Lung (tissue), 12 donors: ENCODE results near the gene C21orf91. TPM values are rescaled to one million over a fixed set of nuclear protein-coding genes. Genes with fewer than 3 reads are reported as not detected.

Experiments
- ATAC-seq: fragments of 200-7000 bp; cut with Tn5 transposase; one replicate; pipeline ENCODE4 v1.9.1; 2020; ENCODE audit warnings: moderate number of reproducible peaks; ENCODE audit not compliant: insufficient read depth, low FRiP score
- DNase-seq, 3 donors: peaks; one replicate each; pipeline ENCODE4 v3.0.0-alpha.2; 2013 to 2017
- H3K27ac ChIP-seq, 2 donors: one replicate each; pipeline ENCODE4 v1.5.1; 2013; ENCODE audit warnings: mild to moderate bottlenecking in 2 of 2, moderate library complexity in 2 of 2, control low read depth in 1 of 2, inconsistent platforms in 1 of 2, low read depth in 1 of 2, low read length in 1 of 2
- H3K27me3 ChIP-seq, 3 donors: one replicate each; pipeline ENCODE4 v1.5.1; 2013; ENCODE audit warnings: low read length in 2 of 3; ENCODE audit not compliant: control insufficient read depth in 3 of 3, insufficient read depth in 3 of 3
- H3K36me3 ChIP-seq, 4 donors: one replicate each; pipeline ENCODE4 v1.5.1; 2013; ENCODE audit warnings: low read length in 4 of 4, mild to moderate bottlenecking in 1 of 4, moderate library complexity in 1 of 4; ENCODE audit not compliant: control insufficient read depth in 4 of 4, insufficient read depth in 4 of 4
- H3K4me1 ChIP-seq, 5 donors: one replicate each; pipeline ENCODE4 v1.5.1; 2013; ENCODE audit warnings: low read length in 5 of 5, mild to moderate bottlenecking in 2 of 5, moderate library complexity in 1 of 5; ENCODE audit not compliant: control insufficient read depth in 5 of 5, insufficient read depth in 5 of 5
- H3K4me3 ChIP-seq: one replicate; pipeline ENCODE4 v1.5.1; 2013; ENCODE audit warnings: mild to moderate bottlenecking, control low read depth, moderate library complexity
- H3K9ac ChIP-seq, 2 donors: one replicate each; pipeline ENCODE4 v1.5.1; 2013; ENCODE audit warnings: low read length in 2 of 2, control low read depth in 1 of 2; ENCODE audit not compliant: insufficient read depth in 1 of 2
- H3K9me3 ChIP-seq, 4 donors: one replicate each; pipeline ENCODE4 v1.5.1; 2013; ENCODE audit warnings: low read length in 3 of 4, mild to moderate bottlenecking in 1 of 4, moderate library complexity in 1 of 4; ENCODE audit not compliant: control insufficient read depth in 4 of 4, insufficient read depth in 3 of 4
- CTCF ChIP-seq: IDR thresholded peaks from 2 replicates; pipeline ENCODE4 v1.5.1; 2012; ENCODE audit warnings: mild to moderate bottlenecking; ENCODE audit errors: control extremely low read depth, extremely low read depth
- WGBS, 2 donors: extraction: QIAGEN DNeasy Blood & Tissue Kit; methylation state at CpG; one replicate each; pipeline ENCODE4 v1.1.7; 2013; 5-methylcytosine and 5-hydroxymethylcytosine counted together
- polyA plus RNA-seq, 2 donors: library from polyadenylated mRNA; stranded (reverse); fragments of 200-250 nt; gene quantifications; one replicate each; pipeline ENCODE4 v1.2.1, GENCODE V29; 2013
- total RNA-seq, 2 donors: library from RNA; depleted of rRNA in 1 of 2; stranded (reverse); fragments of >200 nt in 1 of 2; gene quantifications; one replicate each; pipeline ENCODE4 v1.2.1, GENCODE V29; 2014 to 2021
- donor health status: control.
- donor health status: control.
- donor health status: Bipolar disorder and iron deficiency.
- donor health status: healthy.
- donor health status: DM: yes; HTN: yes; CAD: no.

C21orf91 gene
- total and polyA plus RNA-seq, 4 donors: 2.8 to 19.0 (median 10.2) TPM

GRCh38 chr21:17848228-17848627 lies 29.1 kb upstream of the C21orf91 start:
- ATAC-seq (peak; percentile 11), DNase-seq (no peak)
- H3K4me1 ChIP-seq: no peaks in the 10 kb centered on the region
- H3K9ac ChIP-seq: no peak overlapping the region
- TF ChIP-seq CTCF: no peak
- no peak overlapping the region for H3K4me3 ChIP-seq
- H3K9me3 ChIP-seq: peaks cover 0 to 6% (median 0%) of the 10 kb centered on the region in 4 donors
- no peaks in the 10 kb centered on the region for H3K27me3 ChIP-seq
- WGBS, 2 donors: 55 to 70% methylated on average over 3 of the region's 3 CpGs
- H3K36me3 ChIP-seq: no peaks in the 10 kb centered on the region
- H3K27ac ChIP-seq: no peak overlapping the region

GRCh38 chr21:17841103-17841502 lies 21.9 kb upstream of the C21orf91 start:
- TF ChIP-seq CTCF: no peak
- Histone ChIP-seq H3K27me3 (no peaks in the 10 kb centered on the region), H3K27ac (no peak overlapping the region), H3K4me3 (no peak overlapping the region), H3K4me1 (no peaks in the 10 kb centered on the region), H3K9me3 (peaks cover 0 to 3% (median 0%) of the 10 kb centered on the region in 4 donors), H3K9ac (no peak overlapping the region), H3K36me3 (no peaks in the 10 kb centered on the region)
- DNase-seq (no peak), ATAC-seq (no peak)

GRCh38 chr21:17834639-17835354 lies 15.6 kb upstream of the C21orf91 start:
- Histone ChIP-seq H3K4me1 (no peaks in the 10 kb centered on the region), H3K36me3 (no peaks in the 10 kb centered on the region), H3K27ac (no peak overlapping the region), H3K9ac (no peak overlapping the region), H3K27me3 (no peaks in the 10 kb centered on the region), H3K4me3 (no peak overlapping the region), H3K9me3 (no peaks in the 10 kb centered on the region)
- ATAC-seq (no peak), DNase-seq (no peak)
- TF ChIP-seq CTCF: no peak
- WGBS, 2 donors: 70 to 73% methylated on average over 4 of the region's 4 CpGs

DNA sequence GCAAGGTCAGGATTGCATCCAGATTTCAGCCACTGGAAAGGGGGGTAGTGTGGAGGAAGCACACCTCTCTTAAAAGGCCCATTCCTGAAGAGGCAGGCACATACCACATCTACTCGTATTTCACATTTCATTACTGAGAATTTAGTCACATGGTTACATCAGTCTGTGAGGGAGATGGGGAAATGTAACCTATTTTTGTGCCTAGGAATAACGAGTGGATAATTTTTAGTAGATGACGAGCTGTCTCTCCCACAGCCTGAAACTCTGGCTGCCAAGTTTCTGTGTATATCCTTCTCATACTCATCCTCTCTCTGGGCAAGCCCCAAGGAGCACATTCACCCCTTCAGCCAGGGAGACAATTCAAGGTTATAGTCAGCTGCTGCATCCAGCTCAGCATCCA lies 10.3 kb upstream of the C21orf91 start:
- no peak for ATAC-seq
- 74 to 87% methylated on average over 3 of the region's 3 CpGs for WGBS, 2 donors
- Histone ChIP-seq H3K27me3 (no peaks in the 10 kb centered on the region), H3K27ac (no peak overlapping the region), H3K9ac (no peak overlapping the region), H3K4me1 (no peaks in the 10 kb centered on the region), H3K36me3 (no peaks in the 10 kb centered on the region), H3K9me3 (no peaks in the 10 kb centered on the region), H3K4me3 (no peak overlapping the region)
- TF ChIP-seq CTCF: no peak
- no peak for DNase-seq
